ENCODE data around the gene KRTAP12-3.
"Not testable (repeated sequence)": the region's sequence is repeated elsewhere in the genome, so short reads cannot be mapped to it uniquely, and the experiment has no call there.

KRTAP12-3 gene

GRCh38 chr21:44686843-44687561 is 29.3 kb downstream of the KRTAP12-3 start:
- DNase-seq: no peak

- DNase-seq: no peak
These were observed 29.9 kb downstream of the KRTAP12-3 start for GRCh38 chr21:44687671-44688070.

- not testable (repeated sequence) for DNase-seq
These were observed 32.0 kb downstream of the KRTAP12-3 start for GRCh38 chr21:44689740-44690139.

GRCh38 chr21:44691686-44692085 is 34.0 kb downstream of the KRTAP12-3 start:
- no peak for DNase-seq

GRCh38 chr21:44692798-44693512 is 35.2 kb downstream of the KRTAP12-3 start:
- no peak for DNase-seq

- DNase-seq: no peak
These were observed 37.0 kb downstream of the KRTAP12-3 start for GRCh38 chr21:44694776-44695175.

GRCh38 chr21:44695184-44695583 is 37.5 kb downstream of the KRTAP12-3 start:
- no peak for DNase-seq

- no peak for DNase-seq
These were observed 37.9 kb downstream of the KRTAP12-3 start for GRCh38 chr21:44695641-44696040.

GRCh38 chr21:44696572-44696971 is 38.8 kb downstream of the KRTAP12-3 start:
- no peak for DNase-seq

GRCh38 chr21:44697172-44697810 is 39.6 kb downstream of the KRTAP12-3 start, which contains the start of gene KRTAP10-12:
Gene KRTAP10-12 (plus strand): TSS chr21:44697172. CDS start chr21:44697202, 30 bp downstream.
- not testable (repeated sequence) for DNase-seq

- DNase-seq: no peak
These were observed 40.3 kb downstream of the KRTAP12-3 start for GRCh38 chr21:44697811-44698734.

GRCh38 chr21:44699502-44700001 is 41.8 kb downstream of the KRTAP12-3 start:
- no peak for DNase-seq

- DNase-seq: no peak
These were observed 42.6 kb downstream of the KRTAP12-3 start for GRCh38 chr21:44700101-44701022.

GRCh38 chr21:44701023-44701400 is 43.3 kb downstream of the KRTAP12-3 start:
- no peak for DNase-seq

GRCh38 chr21:44701541-44701940 is 43.8 kb downstream of the KRTAP12-3 start:
- no peak for DNase-seq

GRCh38 chr21:44702111-44702972 is 44.6 kb downstream of the KRTAP12-3 start:
- DNase-seq: no peak

- no peak for DNase-seq
These were observed 45.4 kb downstream of the KRTAP12-3 start for GRCh38 chr21:44702973-44703730.

- no peak for DNase-seq
These were observed 46.3 kb downstream of the KRTAP12-3 start for GRCh38 chr21:44703731-44704635.
